ENCODE measurements around the gene SCT.

- no peak for TF ChIP-seq ZNF792 (tag by site-specific recombination; IDR thresholded peaks at IDR 0.05)
- TF ChIP-seq KLF1 (tag by site-specific recombination; IDR thresholded peaks at IDR 0.05): no peak
- no peak for TF ChIP-seq ZNF521 (tag by site-specific recombination; IDR thresholded peaks at IDR 0.05)
- no peak for TF ChIP-seq TCF7L2 (IDR thresholded peaks at IDR 0.05; ENCODE audit: borderline replicate concordance, low read depth, low read length)
- no peak for TF ChIP-seq ZNF664 (tag by site-specific recombination; IDR thresholded peaks at IDR 0.05)
- TF ChIP-seq ZNF202 (tag by site-specific recombination; IDR thresholded peaks at IDR 0.05; ENCODE audit: borderline replicate concordance): no peak
- TF ChIP-seq REST (tag by site-specific recombination; IDR thresholded peaks at IDR 0.05): no peak
- no peak for TF ChIP-seq HOXC10 (CRISPR knock-in tag; IDR thresholded peaks at IDR 0.05)
- TF ChIP-seq CTCF (tag by site-specific recombination; IDR thresholded peaks at IDR 0.05): no peak
- no peak for TF ChIP-seq ZBTB1 (tag by site-specific recombination; IDR thresholded peaks at IDR 0.05)
- no peak for TF ChIP-seq PBX3 (CRISPR knock-in tag; IDR thresholded peaks at IDR 0.05)
- TF ChIP-seq TRIM28 (IDR thresholded peaks at IDR 0.05; ENCODE audit: borderline replicate concordance, low read length): no peak
These were observed 11.8 kb upstream of the SCT start for GRCh38 chr11:638631-639331.
